ENCODE measurements around the gene ABHD10.

Gene ABHD10

GRCh38 chr3:111978583-111979433 is at the start of gene ABHD10:
ABHD10 (plus strand) TSS chr3:111979026; CDS start chr3:111979062, 36 bp downstream.
- Histone ChIP-seq H3K36me3 (ENCODE audit: control insufficient read depth, insufficient read depth, low read length) (no peaks in the 10 kb centered on the region), H3K27me3 (ENCODE audit: control insufficient read depth, insufficient read depth, low read length) (no peaks in the 10 kb centered on the region), H3K9me3 (ENCODE audit: control insufficient read depth, low read length) (no peaks in the 10 kb centered on the region), H3K9ac (ENCODE audit: low read length) (peak within 1 kb of the TSS; percentile 90), H3K4me3 (ENCODE audit: low read length) (peak within 1 kb of the TSS; percentile 87), H3K4me1 (ENCODE audit: control insufficient read depth, insufficient read depth, low read length) (peaks cover 5% of the 10 kb centered on the region)

GRCh38 chr3:111929484-111929883 is 49.3 kb upstream of the ABHD10 start:
- no peaks in the 10 kb centered on the region for H3K36me3 ChIP-seq (ENCODE audit: control insufficient read depth, insufficient read depth, low read length)
- H3K9ac ChIP-seq (ENCODE audit: low read length), result no peak overlapping the region
- no peaks in the 10 kb centered on the region for H3K9me3 ChIP-seq (ENCODE audit: control insufficient read depth, low read length)
- no peaks in the 10 kb centered on the region for H3K27me3 ChIP-seq (ENCODE audit: control insufficient read depth, insufficient read depth, low read length)
- peaks cover 6% of the 10 kb centered on the region for H3K4me1 ChIP-seq (ENCODE audit: control insufficient read depth, insufficient read depth, low read length)
- no peak overlapping the region for H3K4me3 ChIP-seq (ENCODE audit: low read length)

GRCh38 chr3:111932946-111933345 is 45.9 kb upstream of the ABHD10 start:
- Histone ChIP-seq H3K27me3 (ENCODE audit: control insufficient read depth, insufficient read depth, low read length) (no peaks in the 10 kb centered on the region), H3K36me3 (ENCODE audit: control insufficient read depth, insufficient read depth, low read length) (no peaks in the 10 kb centered on the region)

GRCh38 chr3:111936191-111936841 is 42.5 kb upstream of the ABHD10 start:
- Histone ChIP-seq H3K4me1 (ENCODE audit: control insufficient read depth, insufficient read depth, low read length) (peaks cover 6% of the 10 kb centered on the region), H3K4me3 (ENCODE audit: low read length) (no peak overlapping the region), H3K27me3 (ENCODE audit: control insufficient read depth, insufficient read depth, low read length) (no peaks in the 10 kb centered on the region), H3K9me3 (ENCODE audit: control insufficient read depth, low read length) (no peaks in the 10 kb centered on the region), H3K9ac (ENCODE audit: low read length) (no peak overlapping the region), H3K36me3 (ENCODE audit: control insufficient read depth, insufficient read depth, low read length) (no peaks in the 10 kb centered on the region)

More at GRCh38 chr3:111932946-111933345, 45.9 kb upstream of the ABHD10 start:
- Histone ChIP-seq H3K9ac (ENCODE audit: low read length) (no peak overlapping the region), H3K4me1 (ENCODE audit: control insufficient read depth, insufficient read depth, low read length) (peaks cover 6% of the 10 kb centered on the region), H3K4me3 (ENCODE audit: low read length) (no peak overlapping the region), H3K9me3 (ENCODE audit: control insufficient read depth, low read length) (no peaks in the 10 kb centered on the region)

DNA sequence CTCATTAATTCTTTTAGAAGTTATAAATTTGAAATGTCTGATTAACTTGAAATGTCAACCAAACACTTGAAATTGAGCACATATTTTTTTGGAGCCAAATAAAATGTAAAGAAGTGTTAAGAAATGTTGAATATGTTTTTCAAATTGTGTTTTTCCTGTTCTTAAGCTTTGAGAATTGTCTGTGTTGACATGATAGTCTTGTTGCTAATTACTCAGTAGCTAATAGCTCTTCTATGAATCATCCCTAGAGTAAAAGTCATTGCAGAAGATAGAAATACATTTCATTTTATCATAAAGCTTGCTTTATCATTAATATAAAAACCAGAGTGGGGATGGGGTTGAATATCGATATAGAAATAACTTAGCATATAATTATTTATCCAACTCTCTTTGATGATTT is 41.9 kb upstream of the ABHD10 start:
- Histone ChIP-seq H3K27me3 (ENCODE audit: control insufficient read depth, insufficient read depth, low read length) (no peaks in the 10 kb centered on the region), H3K36me3 (ENCODE audit: control insufficient read depth, insufficient read depth, low read length) (no peaks in the 10 kb centered on the region), H3K4me1 (ENCODE audit: control insufficient read depth, insufficient read depth, low read length) (peaks cover 6% of the 10 kb centered on the region), H3K9ac (ENCODE audit: low read length) (no peak overlapping the region), H3K9me3 (ENCODE audit: control insufficient read depth, low read length) (no peaks in the 10 kb centered on the region), H3K4me3 (ENCODE audit: low read length) (no peak overlapping the region)

DNA sequence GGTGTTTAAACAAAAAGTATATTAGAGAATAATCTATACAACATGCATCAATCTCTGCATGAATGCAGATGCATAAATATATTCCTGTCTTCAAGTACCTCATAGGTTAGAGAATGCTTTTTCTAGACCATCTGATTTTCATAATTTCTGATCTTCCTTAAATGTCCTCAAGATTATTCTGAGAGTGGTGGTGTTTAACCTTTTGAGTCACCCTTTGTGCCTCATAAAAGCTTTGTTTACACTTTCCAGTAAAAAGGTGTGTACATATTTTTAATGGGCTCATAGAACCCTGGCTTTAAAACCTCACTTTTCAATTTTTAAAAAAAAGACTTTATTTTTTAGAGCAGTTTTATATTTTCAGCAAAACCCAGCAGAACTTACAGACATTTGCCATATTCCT is 41.0 kb upstream of the ABHD10 start:
- H3K4me1 ChIP-seq (ENCODE audit: control insufficient read depth, insufficient read depth, low read length), result peaks cover 6% of the 10 kb centered on the region

DNA sequence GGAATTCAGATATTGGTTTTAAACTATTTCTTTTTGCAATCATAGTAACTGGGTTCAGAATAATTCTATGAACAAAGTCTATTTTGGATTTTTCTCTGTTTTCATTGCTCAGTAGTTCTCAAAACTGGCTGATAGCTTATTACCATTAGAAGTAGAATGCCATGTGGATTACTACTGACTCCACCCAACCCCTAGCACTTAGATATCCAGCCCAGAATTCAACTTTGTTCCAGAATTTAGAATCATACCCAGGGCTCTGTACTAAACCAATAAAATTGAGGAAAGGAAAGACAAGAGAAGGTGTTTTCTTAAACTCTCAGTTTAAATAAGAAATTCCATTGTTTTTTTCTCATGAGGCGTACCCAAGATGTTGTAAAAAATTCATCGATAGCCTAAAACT is 39.0 kb upstream of the ABHD10 start:
- Histone ChIP-seq H3K4me3 (ENCODE audit: low read length) (no peak overlapping the region), H3K9ac (ENCODE audit: low read length) (no peak overlapping the region), H3K4me1 (ENCODE audit: control insufficient read depth, insufficient read depth, low read length) (no peaks in the 10 kb centered on the region), H3K36me3 (ENCODE audit: control insufficient read depth, insufficient read depth, low read length) (no peaks in the 10 kb centered on the region), H3K27me3 (ENCODE audit: control insufficient read depth, insufficient read depth, low read length) (no peaks in the 10 kb centered on the region), H3K9me3 (ENCODE audit: control insufficient read depth, low read length) (no peaks in the 10 kb centered on the region)

More for the DNA sequence above, 41.0 kb upstream of the ABHD10 start:
- Histone ChIP-seq H3K36me3 (ENCODE audit: control insufficient read depth, insufficient read depth, low read length) (no peaks in the 10 kb centered on the region), H3K27me3 (ENCODE audit: control insufficient read depth, insufficient read depth, low read length) (no peaks in the 10 kb centered on the region), H3K9ac (ENCODE audit: low read length) (no peak overlapping the region), H3K4me3 (ENCODE audit: low read length) (no peak overlapping the region), H3K9me3 (ENCODE audit: control insufficient read depth, low read length) (no peaks in the 10 kb centered on the region)

GRCh38 chr3:111943533-111943932 is 35.3 kb upstream of the ABHD10 start:
- H3K36me3 ChIP-seq (ENCODE audit: control insufficient read depth, insufficient read depth, low read length), result no peaks in the 10 kb centered on the region
- H3K27me3 ChIP-seq (ENCODE audit: control insufficient read depth, insufficient read depth, low read length), result no peaks in the 10 kb centered on the region
- no peaks in the 10 kb centered on the region for H3K9me3 ChIP-seq (ENCODE audit: control insufficient read depth, low read length)
- H3K4me3 ChIP-seq (ENCODE audit: low read length), result no peak overlapping the region
- H3K9ac ChIP-seq (ENCODE audit: low read length), result no peak overlapping the region
- H3K4me1 ChIP-seq (ENCODE audit: control insufficient read depth, insufficient read depth, low read length), result no peaks in the 10 kb centered on the region

GRCh38 chr3:111944372-111944771 is 34.5 kb upstream of the ABHD10 start:
- H3K4me1 ChIP-seq (ENCODE audit: control insufficient read depth, insufficient read depth, low read length), result no peaks in the 10 kb centered on the region
- H3K36me3 ChIP-seq (ENCODE audit: control insufficient read depth, insufficient read depth, low read length), result no peaks in the 10 kb centered on the region
- H3K4me3 ChIP-seq (ENCODE audit: low read length), result no peak overlapping the region
- H3K9me3 ChIP-seq (ENCODE audit: control insufficient read depth, low read length), result no peaks in the 10 kb centered on the region
- no peak overlapping the region for H3K9ac ChIP-seq (ENCODE audit: low read length)
- no peaks in the 10 kb centered on the region for H3K27me3 ChIP-seq (ENCODE audit: control insufficient read depth, insufficient read depth, low read length)

GRCh38 chr3:111947231-111947630 is 31.6 kb upstream of the ABHD10 start:
- Histone ChIP-seq H3K4me1 (ENCODE audit: control insufficient read depth, insufficient read depth, low read length) (no peaks in the 10 kb centered on the region), H3K27me3 (ENCODE audit: control insufficient read depth, insufficient read depth, low read length) (no peaks in the 10 kb centered on the region), H3K4me3 (ENCODE audit: low read length) (no peak overlapping the region), H3K36me3 (ENCODE audit: control insufficient read depth, insufficient read depth, low read length) (no peaks in the 10 kb centered on the region), H3K9me3 (ENCODE audit: control insufficient read depth, low read length) (no peaks in the 10 kb centered on the region), H3K9ac (ENCODE audit: low read length) (no peak overlapping the region)

GRCh38 chr3:111948786-111949185 is 30.0 kb upstream of the ABHD10 start:
- H3K9me3 ChIP-seq (ENCODE audit: control insufficient read depth, low read length), result no peaks in the 10 kb centered on the region
- no peaks in the 10 kb centered on the region for H3K36me3 ChIP-seq (ENCODE audit: control insufficient read depth, insufficient read depth, low read length)
- H3K9ac ChIP-seq (ENCODE audit: low read length), result no peak overlapping the region
- no peaks in the 10 kb centered on the region for H3K27me3 ChIP-seq (ENCODE audit: control insufficient read depth, insufficient read depth, low read length)
- no peaks in the 10 kb centered on the region for H3K4me1 ChIP-seq (ENCODE audit: control insufficient read depth, insufficient read depth, low read length)
- no peak overlapping the region for H3K4me3 ChIP-seq (ENCODE audit: low read length)

DNA sequence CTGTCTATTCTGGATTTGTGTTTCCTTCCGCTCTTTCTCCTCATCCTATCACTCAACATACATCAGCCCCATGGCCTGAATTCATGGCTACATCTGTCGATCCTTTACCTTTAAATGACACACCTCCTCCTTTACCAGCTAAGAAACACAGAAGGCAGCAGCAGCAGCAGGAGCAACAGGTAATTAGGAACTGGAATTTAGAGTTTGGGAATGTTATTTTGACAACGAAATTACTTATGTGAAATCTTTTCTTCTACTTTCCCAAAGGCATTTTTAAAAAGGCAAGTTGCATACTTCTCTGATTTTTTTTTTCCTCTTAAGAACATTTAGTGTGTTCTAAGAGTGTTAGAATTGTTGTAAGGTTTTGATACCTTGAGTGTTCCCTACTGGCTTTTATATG is 29.1 kb upstream of the ABHD10 start:
- Histone ChIP-seq H3K9ac (ENCODE audit: low read length) (no peak overlapping the region), H3K36me3 (ENCODE audit: control insufficient read depth, insufficient read depth, low read length) (no peaks in the 10 kb centered on the region)

More for the DNA sequence above, 29.1 kb upstream of the ABHD10 start:
- Histone ChIP-seq H3K4me3 (ENCODE audit: low read length) (no peak overlapping the region), H3K27me3 (ENCODE audit: control insufficient read depth, insufficient read depth, low read length) (no peaks in the 10 kb centered on the region), H3K4me1 (ENCODE audit: control insufficient read depth, insufficient read depth, low read length) (peaks cover 4% of the 10 kb centered on the region), H3K9me3 (ENCODE audit: control insufficient read depth, low read length) (no peaks in the 10 kb centered on the region)

Data from mucosa of stomach (tissue), 1 donor.